HCT116 (cell line): Measurements from ENCODE around the gene CILP2. TPM values are rescaled to one million over a fixed set of nuclear protein-coding genes. Genes with fewer than 3 reads are reported as not detected.

Source experiments
- ATAC-seq: fragments of 200-7000 bp; cut with Tn5 transposase; 2 replicates; pipeline ENCODE4 v1.9.1; 2020; ENCODE audit warnings: mild to moderate bottlenecking, moderate library complexity
- BruUV-seq: library from RNA; stranded (reverse); fragments of 400-500 nt; replicated peaks from 2 replicates; lab custom pipeline; 2021; lab: Mats Ljungman, UMichigan
- CTCF ChIA-PET: fragments of 300-600 bp; sonication (Branson Sonifier 250); formaldehyde crosslinking; loops from one replicate; lab custom pipeline; 2021; ENCODE audit warnings: antibody characterized with exemption; lab: Charles Lee
- POLR2A ChIA-PET: fragments of 300-600, 350-600 bp; sonication (Branson Sonifier 250); formaldehyde crosslinking; loops from one replicate; lab custom pipeline; 2021; ENCODE audit warnings: antibody characterized with exemption; lab: Charles Lee
- RAD21 ChIA-PET, 2 experiments: fragments of 300-600 bp; sonication (Branson Sonifier 250); formaldehyde crosslinking; loops; one replicate each; lab custom pipeline; 2023; ENCODE audit warnings: low total read pairs in 2 of 2; ENCODE audit not compliant: uncharacterized antibody in 2 of 2, unreplicated experiment in 2 of 2, low non-redundant PET in 1 of 2; lab: Charles Lee
- DNase-seq: peaks from one replicate; pipeline ENCODE4 v3.0.0-alpha.2; 2010; ENCODE audit warnings: low read depth, low spot score
- H2AFZ ChIP-seq: fragments of 200-600 bp; shearing (Covaris generic), sonication (generic); 2 replicates; pipeline ENCODE4 v1.6.1; 2017; ENCODE audit warnings: low read depth, mixed run types, mixed read lengths, antibody characterized with exemption, low read length; ENCODE audit not compliant: poor library complexity, severe bottlenecking
- H3K27ac ChIP-seq: 2 replicates; pipeline ENCODE4 v1.5.1; 2012; ENCODE audit warnings: low read depth, low read length
- H3K27me3 ChIP-seq: fragments of 200-600 bp; sonication (generic); 2 replicates; pipeline ENCODE4 v1.6.1; 2016; ENCODE audit warnings: mixed run types, low read length, mixed read lengths; ENCODE audit not compliant: insufficient read depth
- H3K36me3 ChIP-seq, 2 experiments: fragments of 200-500 bp in 1 of 2; fragments of 200-600 bp in 1 of 2; sonication (Bioruptor generic) in 1 of 2; sonication (generic) in 1 of 2; 2 replicates each; pipeline versions ENCODE4 v1.5.1 to v1.6.1; 2014 to 2016; ENCODE audit warnings: low read length in 2 of 2, inconsistent platforms in 1 of 2, mixed read lengths in 1 of 2, mixed run types in 1 of 2; ENCODE audit not compliant: insufficient read depth in 2 of 2, control insufficient read depth in 1 of 2
- H3K4me1 ChIP-seq, 2 experiments: fragments of 200-600 bp in 1 of 2; sonication (generic) in 1 of 2; 2 replicates each; pipeline versions ENCODE4 v1.5.1 to v1.6.1; 2012 to 2017; ENCODE audit warnings: low read length in 2 of 2, inconsistent platforms in 1 of 2, mild to moderate bottlenecking in 1 of 2, mixed read lengths in 1 of 2, mixed run types in 1 of 2, moderate library complexity in 1 of 2; ENCODE audit not compliant: insufficient read depth in 2 of 2, control insufficient read depth in 1 of 2
- H3K4me2 ChIP-seq: fragments of 200-600 bp; sonication (generic); 2 replicates; pipeline ENCODE4 v1.6.1; 2017; ENCODE audit warnings: mixed run types, low read length, mixed read lengths
- H3K4me3 ChIP-seq, 2 experiments: fragments of 200-600 bp in 1 of 2; sonication (generic) in 1 of 2; replicated peaks in 1 of 2; 2 replicates each; pipeline ENCODE4 v1.5.1; 2011 to 2016; ENCODE audit warnings: low read length in 2 of 2, control low read depth in 1 of 2, low read depth in 1 of 2, mild to moderate bottlenecking in 1 of 2, mixed read lengths in 1 of 2, mixed run types in 1 of 2
- H3K79me2 ChIP-seq: fragments of 200-600 bp; sonication (generic); 2 replicates; pipeline ENCODE4 v1.6.1; 2017; ENCODE audit warnings: mild to moderate bottlenecking, mixed run types, low read length, moderate library complexity, mixed read lengths; ENCODE audit not compliant: insufficient read depth
- H3K9ac ChIP-seq: fragments of 200-600 bp; sonication (generic); 2 replicates; pipeline ENCODE4 v1.6.1; 2016; ENCODE audit warnings: low read length, mixed read lengths
- H3K9me2 ChIP-seq: fragments of 200-600 bp; sonication (generic), shearing (Covaris generic); 2 replicates; pipeline ENCODE4 v1.6.1; 2017; ENCODE audit warnings: mixed run types, mild to moderate bottlenecking, moderate library complexity; ENCODE audit not compliant: insufficient read depth
- H3K9me3 ChIP-seq, 2 experiments: fragments of 200-500 bp in 1 of 2; fragments of 200-600 bp in 1 of 2; sonication (Bioruptor generic) in 1 of 2; sonication (generic) in 1 of 2; 2 replicates each; pipeline ENCODE4 v1.6.1; 2014 to 2017; ENCODE audit warnings: low read length in 2 of 2, mixed read lengths in 2 of 2, inconsistent platforms in 1 of 2, low read depth in 1 of 2, mild to moderate bottlenecking in 1 of 2, mixed run types in 1 of 2, moderate library complexity in 1 of 2; ENCODE audit not compliant: control insufficient read depth in 1 of 2, insufficient read depth in 1 of 2
- H4K20me1 ChIP-seq: fragments of 200-600 bp; sonication (generic), shearing (Covaris generic); 2 replicates; pipeline ENCODE4 v1.6.1; 2017; ENCODE audit warnings: mixed run types, mild to moderate bottlenecking, moderate library complexity; ENCODE audit not compliant: insufficient read depth
- ATF3 ChIP-seq: IDR thresholded peaks from 2 replicates; pipeline ENCODE4 v1.6.1; 2012
- CBX3 ChIP-seq: IDR thresholded peaks from 2 replicates; pipeline ENCODE4 v1.6.1; 2012; ENCODE audit warnings: low read depth
- CTCF ChIP-seq, 3 experiments: fragments of 200-600 bp in 1 of 3; sonication (generic) in 1 of 3; IDR thresholded peaks in 2 of 3; conservative IDR thresholded peaks in 1 of 3; 2 replicates each; pipeline ENCODE4 v1.5.1; 2012 to 2017; ENCODE audit warnings: low read depth in 2 of 3, low read length in 2 of 3, antibody characterized with exemption in 1 of 3, borderline replicate concordance in 1 of 3, control low read depth in 1 of 3, mild to moderate bottlenecking in 1 of 3, mixed read lengths in 1 of 3, mixed run types in 1 of 3, moderate library complexity in 1 of 3; ENCODE audit not compliant: insufficient read depth in 1 of 3
- EZH2 ChIP-seq: fragments of 200-600 bp; sonication (generic); IDR thresholded peaks from 2 replicates; pipeline ENCODE4 v1.6.1; 2017; ENCODE audit warnings: antibody characterized with exemption, mixed run types
- EZH2phosphoT487 ChIP-seq: fragments of 200-600 bp; IDR thresholded peaks from 2 replicates; pipeline ENCODE4 v1.6.1; 2018; ENCODE audit warnings: antibody characterized with exemption, borderline replicate concordance
- FOSL1 ChIP-seq: IDR thresholded peaks from 2 replicates; pipeline ENCODE4 v1.6.1; 2012; ENCODE audit warnings: low read depth
- JUND ChIP-seq: IDR thresholded peaks from 2 replicates; pipeline ENCODE4 v1.6.1; 2012
- POLR2A ChIP-seq: IDR thresholded peaks from 2 replicates; pipeline ENCODE4 v1.7.0; 2011; ENCODE audit warnings: borderline replicate concordance; ENCODE audit not compliant: insufficient read depth, insufficient read length; ENCODE audit errors: extremely low read depth
- POLR2AphosphoS5 ChIP-seq: IDR thresholded peaks from 2 replicates; pipeline ENCODE4 v1.6.1; 2011; ENCODE audit warnings: mild to moderate bottlenecking, low read depth, low read length, moderate library complexity
- RAD21 ChIP-seq: IDR thresholded peaks from 2 replicates; pipeline ENCODE4 v1.6.1; 2012; ENCODE audit warnings: low read depth, mild to moderate bottlenecking
- REST ChIP-seq: IDR thresholded peaks from 2 replicates; pipeline ENCODE4 v1.6.1; 2012; ENCODE audit warnings: low read depth
- SIN3A ChIP-seq: IDR thresholded peaks from 2 replicates; pipeline ENCODE4 v1.6.1; 2012; ENCODE audit warnings: low read depth
- SP1 ChIP-seq: IDR thresholded peaks from 2 replicates; pipeline ENCODE4 v1.6.1; 2012; ENCODE audit warnings: low read depth
- YY1 ChIP-seq: IDR thresholded peaks from 2 replicates; pipeline ENCODE4 v1.6.1; 2011; ENCODE audit warnings: low read length, low read depth, moderate library complexity, mild to moderate bottlenecking; ENCODE audit not compliant: insufficient replicate concordance; ENCODE audit errors: extremely low read depth
- ZBTB33 ChIP-seq: IDR thresholded peaks from 2 replicates; pipeline ENCODE4 v1.6.1; 2011; ENCODE audit warnings: mild to moderate bottlenecking, low read length, moderate library complexity; ENCODE audit not compliant: insufficient replicate concordance; ENCODE audit errors: extremely low read depth
- ZFX ChIP-seq: fragments of 450-650 bp; IDR thresholded peaks from 2 replicates; pipeline ENCODE4 v1.6.1; 2017
- ZNF274 ChIP-seq: fragments of 200-500 bp; sonication (Bioruptor generic); IDR thresholded peaks from 2 replicates; pipeline ENCODE4 v1.6.1; 2014; ENCODE audit warnings: mild to moderate bottlenecking, low read depth, low read length, inconsistent platforms
- intact Hi-C: fragments of 100-400 bp; cut with micrococcal nuclease; formaldehyde crosslinking; loops from 2 replicates; pipeline ENCODE4 v1.10.0; 2022
- total RNA-seq: library from RNA; stranded (reverse); gene quantifications from one replicate; pipeline ENCODE4 v1.2.1, GENCODE V29; 2021; ENCODE audit not compliant: unreplicated experiment

Gene CILP2
- total RNA-seq, 1 experiment from 2014 or later: 13.1 TPM

GRCh38 chr19:19525611-19526380, 12.3 kb upstream of the CILP2 start:
- BruUV-seq: no TSS peak
- no peaks in the 10 kb centered on the region for H3K9me2 ChIP-seq
- TF ChIP-seq ATF3 (no peak), EZH2 (no peak), EZH2phosphoT487 (no peak), JUND (no peak), ZFX (no peak), REST (no peak), FOSL1 (no peak), SP1 (no peak), POLR2A (no peak), YY1 (no peak), RAD21 (no peak), SIN3A (no peak), ZBTB33 (no peak), CBX3 (no peak), ZNF274 (no peak), CTCF (IDR thresholded peaks at IDR 0.05 in 2 of 3, conservative IDR thresholded peaks at IDR 0.05 in 1 of 3; ENCODE audit: borderline replicate concordance in 1 of 3, insufficient read depth in 1 of 3, low read depth in 2 of 3, low read length in 2 of 3) (no peak), POLR2AphosphoS5 (no peak)
- no peaks in the 10 kb centered on the region for H3K4me1 ChIP-seq
- H3K9ac ChIP-seq: no peak overlapping the region
- RAD21 ChIA-PET: interaction anchor here in 1 of 2 experiments (0.6 kb wide), 1 partner anchor 27 kb away, joined by 3 read pairs; no protein-coding TSS in a partner anchor
- no peak overlapping the region for H2AFZ ChIP-seq
- no peak for DNase-seq
- no peak overlapping the region for H3K4me3 ChIP-seq
- intact Hi-C loops: no loop called here
- H3K4me2 ChIP-seq: no peak overlapping the region
- H3K9me3 ChIP-seq: no peaks in the 10 kb centered on the region
- CTCF ChIA-PET: no interaction called here
- ATAC-seq: no peak
- H3K36me3 ChIP-seq: peaks cover 1 to 13% of the 10 kb centered on the region in 2 experiments; a peak in 3 of 4 replicates
- no peaks in the 10 kb centered on the region for H3K27me3 ChIP-seq
- POLR2A ChIA-PET: no interaction called here
- no peak overlapping the region for H3K27ac ChIP-seq
- peaks cover 54% of the 10 kb centered on the region for H3K79me2 ChIP-seq
- no peaks in the 10 kb centered on the region for H4K20me1 ChIP-seq
